B cell (primary cell): ENCODE data around the gene SHC3. TPM values are rescaled to one million over a fixed set of nuclear protein-coding genes. Genes with fewer than 3 reads are reported as not detected.

Experiments
- ATAC-seq: fragments of 200-7000 bp; cut with Tn5 transposase; one replicate; pipeline ENCODE4 v1.10.0; 2021; ENCODE audit warnings: low read depth, mild to moderate bottlenecking, moderate number of reproducible peaks, moderate library complexity
- CTCF ChIA-PET: fragments of 350-600 bp; sonication (Branson Sonifier 250); formaldehyde crosslinking; loops from one replicate; lab custom pipeline; 2021; ENCODE audit warnings: antibody characterized with exemption, inconsistent platforms; lab: Charles Lee
- POLR2A ChIA-PET: fragments of 350-600 bp; sonication (Branson Sonifier 250); formaldehyde crosslinking; loops from one replicate; lab custom pipeline; 2021; ENCODE audit warnings: antibody characterized with exemption; lab: Charles Lee
- DNase-seq: peaks from one replicate; pipeline ENCODE4 v3.0.0; 2013
- H2AFZ ChIP-seq: 2 replicates; pipeline ENCODE4 v1.6.1; 2012; ENCODE audit warnings: mild to moderate bottlenecking, low read depth, low read length; ENCODE audit not compliant: insufficient read depth, poor library complexity, severe bottlenecking
- H3K27ac ChIP-seq, 2 donors: 1 replicate in 1 of 2; 2 replicates in 1 of 2; pipeline ENCODE4 v1.5.1; 2012 to 2013; ENCODE audit warnings: low read length in 2 of 2, mild to moderate bottlenecking in 2 of 2, moderate library complexity in 1 of 2
- H3K27me3 ChIP-seq, 4 experiments: fragments of 200-600 bp in 1 of 4; sonication (generic) in 1 of 4; replicated peaks in 1 of 4; 1 replicate in 2 of 4; 2 replicates in 2 of 4; pipeline versions ENCODE4 v1.6.1 to v1.7.0; 2013 to 2016; ENCODE audit warnings: low read length in 3 of 4, mild to moderate bottlenecking in 2 of 4, mixed read lengths in 1 of 4, moderate library complexity in 1 of 4; ENCODE audit not compliant: insufficient read depth in 4 of 4, control insufficient read depth in 3 of 4; ENCODE audit errors: control extremely low read depth in 1 of 4
- H3K36me3 ChIP-seq, 2 experiments: replicated peaks in 1 of 2; 1 replicate in 1 of 2; 2 replicates in 1 of 2; pipeline versions ENCODE4 v1.6.1 to v1.7.1; 2013; ENCODE audit warnings: low read length in 1 of 2; ENCODE audit not compliant: insufficient read depth in 2 of 2, control insufficient read depth in 1 of 2; ENCODE audit errors: control extremely low read depth in 1 of 2, extremely low read depth in 1 of 2
- H3K4me1 ChIP-seq, 2 donors: fragments of 200-600 bp in 1 of 2; sonication (generic) in 1 of 2; 1 replicate in 1 of 2; 2 replicates in 1 of 2; pipeline versions ENCODE4 v1.5.1 to v1.6.1; 2013 to 2017; ENCODE audit warnings: low read length in 2 of 2; ENCODE audit not compliant: control insufficient read depth in 2 of 2, insufficient read depth in 2 of 2
- H3K4me2 ChIP-seq: replicated peaks from 2 replicates; pipeline ENCODE3; 2012; ENCODE audit warnings: mild to moderate bottlenecking, low read depth, low read length; ENCODE audit not compliant: poor library complexity, severe bottlenecking
- H3K4me3 ChIP-seq, 5 experiments: fragments of 200-600 bp in 1 of 5; sonication (generic) in 1 of 5; 1 replicate in 3 of 5; 2 replicates in 2 of 5; pipeline versions ENCODE4 v1.5.1 to v1.7.0; 2011 to 2016; ENCODE audit warnings: low read length in 4 of 5, mild to moderate bottlenecking in 4 of 5, low read depth in 2 of 5, control low read depth in 1 of 5, moderate library complexity in 1 of 5; ENCODE audit not compliant: insufficient read depth in 1 of 5; ENCODE audit errors: control extremely low read depth in 1 of 5, extremely low read depth in 1 of 5
- H3K79me2 ChIP-seq: fragments of 200-600 bp; sonication (generic); one replicate; pipeline ENCODE4 v1.6.0; 2016; ENCODE audit warnings: low read length; ENCODE audit not compliant: control insufficient read depth, insufficient read depth
- H3K9ac ChIP-seq: fragments of 200-600 bp; sonication (generic); 2 replicates; pipeline ENCODE4 v1.6.1; 2017; ENCODE audit warnings: mild to moderate bottlenecking, low read length, moderate library complexity
- H3K9me3 ChIP-seq, 3 donors: one replicate each; pipeline versions ENCODE4 v1.6.1 to v1.7.1; 2013; ENCODE audit warnings: low read length in 2 of 3; ENCODE audit not compliant: control insufficient read depth in 2 of 3, insufficient read depth in 1 of 3; ENCODE audit errors: control extremely low read depth in 1 of 3
- H4K20me1 ChIP-seq: 2 replicates; pipeline ENCODE4 v1.6.0; 2012; ENCODE audit warnings: mild to moderate bottlenecking, low read length; ENCODE audit not compliant: insufficient read depth, control insufficient read depth, poor library complexity, severe bottlenecking
- H3K27ac Mint-ChIP-seq: one replicate; pipeline ENCODE4 v1.8.0; 2021; ENCODE audit warnings: mixed read lengths
- H3K27me3 Mint-ChIP-seq: one replicate; pipeline ENCODE4 v1.8.0; 2021; ENCODE audit warnings: mixed read lengths
- H3K4me1 Mint-ChIP-seq: one replicate; pipeline ENCODE4 v1.8.0; 2021; ENCODE audit warnings: mixed read lengths
- H3K4me3 Mint-ChIP-seq: one replicate; pipeline ENCODE4 v1.8.0; 2021; ENCODE audit warnings: mixed read lengths
- H3K9me3 Mint-ChIP-seq: one replicate; pipeline ENCODE4 v1.8.0; 2022; ENCODE audit warnings: mixed read lengths; ENCODE audit not compliant: insufficient read depth
- CTCF ChIP-seq: fragments of 200-600 bp; IDR thresholded peaks from one replicate; pipeline ENCODE4 v1.8.0; 2022; ENCODE audit warnings: antibody characterized with exemption, mild to moderate bottlenecking
- EZH2 ChIP-seq: IDR thresholded peaks from 2 replicates; pipeline ENCODE4 v1.6.1; 2012; ENCODE audit warnings: borderline replicate concordance, low read depth, mild to moderate bottlenecking, moderate library complexity, low read length; ENCODE audit not compliant: insufficient read depth, poor library complexity, severe bottlenecking
- WGBS: methylation state at CpG from one replicate; pipeline ENCODE4 v1.1.5; 2013; ENCODE audit warnings: missing lambda C conversion rate; ENCODE audit not compliant: insufficient coverage; 5-methylcytosine and 5-hydroxymethylcytosine counted together
- intact Hi-C: fragments of 100-400 bp; cut with micrococcal nuclease; formaldehyde crosslinking; loops from one replicate; pipeline ENCODE4 v1.10.0; 2022
- polyA plus RNA-seq: library from polyadenylated mRNA; depleted of rRNA; stranded (reverse); fragments of >200 nt; gene quantifications from 2 replicates; pipeline ENCODE4 v1.2.3, GENCODE V29; 2012
- total RNA-seq, 2 donors: library from RNA; stranded (reverse); fragments of 120-200 nt in 1 of 2; gene quantifications; 1 replicate in 1 of 2; 2 replicates in 1 of 2; pipeline versions ENCODE4 v1.2.3 to v1.2.4, GENCODE V29; 2013 to 2022

SHC3 gene
- total and polyA plus RNA-seq, 2 donors (not counting 1 experiment from before 2014, with no cell fraction given): 0.03 TPM; not detected in 1

- Histone ChIP-seq H3K9ac (no peak overlapping the region), H3K9me3 (peaks cover 0 to 6% (median 4%) of the 10 kb centered on the region in 3 donors), H3K27ac (no peak overlapping the region), H3K27me3 (peaks cover 0 to 13% (median 4%) of the 10 kb centered on the region in 4 experiments), H2AFZ (no peak overlapping the region), H3K36me3 (no peaks in the 10 kb centered on the region), H3K79me2 (no peaks in the 10 kb centered on the region), H3K4me3 (no peak overlapping the region), H4K20me1 (no peaks in the 10 kb centered on the region), H3K4me1 (no peaks in the 10 kb centered on the region), H3K4me2 (no peak overlapping the region)
- DNase-seq: no peak
- no peaks in the 10 kb centered on the region for H3K4me1 Mint-ChIP-seq
- H3K9me3 Mint-ChIP-seq: peaks cover 4% of the 10 kb centered on the region
- POLR2A ChIA-PET: no interaction called here
- H3K4me3 Mint-ChIP-seq: no peak overlapping the region
- WGBS: no CpG with 5 or more reads among the region's 1 CpG
- TF ChIP-seq CTCF (no peak), EZH2 (no peak)
- peaks cover 39% of the 10 kb centered on the region for H3K27me3 Mint-ChIP-seq
- no peak overlapping the region for H3K27ac Mint-ChIP-seq
- CTCF ChIA-PET: no interaction called here
- intact Hi-C loops: no loop called here
- ATAC-seq: no peak
Observed at GRCh38 chr9:89187950-89188349, 9.3 kb upstream of the SHC3 start.

- Mint-ChIP-seq H3K4me1 (no peaks in the 10 kb centered on the region), H3K4me3 (no peak overlapping the region), H3K27me3 (peaks cover 41% of the 10 kb centered on the region), H3K27ac (no peak overlapping the region), H3K9me3 (peaks cover 1% of the 10 kb centered on the region)
- POLR2A ChIA-PET: no interaction called here
- DNase-seq (no peak), ATAC-seq (no peak)
- whole genome bisulfite sequencing: 100% methylated on average over 2 of the region's 2 CpGs
- H4K20me1 ChIP-seq: no peaks in the 10 kb centered on the region
- H3K27ac ChIP-seq: no peak overlapping the region
- no peak overlapping the region for H3K4me2 ChIP-seq
- H3K4me1 ChIP-seq: no peaks in the 10 kb centered on the region
- no peak for TF ChIP-seq CTCF
- TF ChIP-seq EZH2: no peak
- H3K9me3 ChIP-seq: peaks cover 0 to 6% (median 4%) of the 10 kb centered on the region in 3 donors
- H2AFZ ChIP-seq: no peak overlapping the region
- intact Hi-C loops: no loop called here
- no peak overlapping the region for H3K4me3 ChIP-seq
- peaks cover 0 to 13% (median 4%) of the 10 kb centered on the region in 4 experiments for H3K27me3 ChIP-seq
- H3K36me3 ChIP-seq: no peaks in the 10 kb centered on the region
- no peaks in the 10 kb centered on the region for H3K79me2 ChIP-seq
- CTCF ChIA-PET: no interaction called here
- no peak overlapping the region for H3K9ac ChIP-seq
Observed at GRCh38 chr9:89187541-89187940, 8.9 kb upstream of the SHC3 start.
